Sigmoid colon (tissue), 7 donors: ENCODE measurements around the gene ADCY5. TPM values are rescaled to one million over a fixed set of nuclear protein-coding genes. Genes with fewer than 3 reads are reported as not detected.

Source experiments
- DNase-seq: peaks from one replicate; pipeline ENCODE4 v3.0.0-alpha.2; 2019
- H3K27ac ChIP-seq, 4 donors: fragments of 200-600 bp; sonication (generic); one replicate each; pipeline ENCODE4 v1.5.1; 2016 to 2019; ENCODE audit warnings: mild to moderate bottlenecking in 1 of 4
- H3K27me3 ChIP-seq, 3 donors: fragments of 200-600 bp; sonication (generic); one replicate each; pipeline ENCODE4 v1.5.1; 2019; ENCODE audit warnings: mild to moderate bottlenecking in 1 of 3
- H3K36me3 ChIP-seq, 4 donors: fragments of 200-600 bp; sonication (generic); one replicate each; pipeline ENCODE4 v1.5.1; 2016 to 2019
- H3K4me1 ChIP-seq, 4 donors: fragments of 200-600 bp; sonication (generic); one replicate each; pipeline ENCODE4 v1.5.1; 2017 to 2019
- H3K4me3 ChIP-seq, 4 donors: fragments of 200-600 bp; sonication (generic); one replicate each; pipeline ENCODE4 v1.5.1; 2017 to 2019; ENCODE audit warnings: mild to moderate bottlenecking in 2 of 4, moderate library complexity in 1 of 4
- H3K9me3 ChIP-seq, 4 donors: fragments of 200-600 bp in 3 of 4; sonication (generic) in 3 of 4; one replicate each; pipeline versions ENCODE4 v1.5.1 to v1.6.1; 2013 to 2019
- EP300 ChIP-seq, 4 donors: sonication (generic); formaldehyde crosslinking; IDR thresholded peaks; one replicate each; pipeline ENCODE4 v1.6.1; 2017; ENCODE audit warnings: antibody characterized with exemption in 4 of 4
- POLR2A ChIP-seq, 2 donors: fragments of 450-650 bp; IDR thresholded peaks; one replicate each; pipeline ENCODE4 v1.6.1; 2016; ENCODE audit warnings: antibody characterized with exemption in 2 of 2, mild to moderate bottlenecking in 2 of 2, moderate library complexity in 2 of 2
- POLR2AphosphoS5 ChIP-seq, 4 donors: sonication (generic); formaldehyde crosslinking; IDR thresholded peaks; one replicate each; pipeline ENCODE4 v1.6.1; 2017; ENCODE audit warnings: antibody characterized with exemption in 4 of 4
- WGBS, 2 donors: extraction: QIAGEN DNeasy Blood & Tissue Kit; methylation state at CpG; one replicate each; pipeline ENCODE4 v1.1.7; 2013; 5-methylcytosine and 5-hydroxymethylcytosine counted together
- intact Hi-C: fragments of 100-400 bp; cut with DNase I; formaldehyde crosslinking; loops from one replicate; pipeline ENCODE4 v1.15.1; 2023
- polyA plus RNA-seq, 3 donors: library from polyadenylated mRNA; stranded (reverse); fragments of 200-250 nt; gene quantifications; one replicate each; pipeline ENCODE4 v1.2.3, GENCODE V29; 2013
- total RNA-seq, 4 donors: library from RNA; depleted of rRNA; stranded (reverse); fragments of >200 nt; gene quantifications; one replicate each; pipeline ENCODE4 v1.1.0, GENCODE V29; 2016
- TF ChIP-seq, protein P1 (sequence below), 4 experiments: fragments of 450-650 bp in 3 of 4; fragments of 200-600 bp in 1 of 4; IDR thresholded peaks; one replicate each; pipeline ENCODE4 v1.5.1; 2016 to 2019; ENCODE audit warnings: antibody characterized with exemption in 4 of 4, mild to moderate bottlenecking in 3 of 4, moderate library complexity in 2 of 4
- donor health status: healthy with polysubstance abuse.
- donor health status: Bipolar disorder and iron deficiency.
- donor health status: healthy.

ADCY5 gene
- total and polyA plus RNA-seq, 7 donors = 1.4 to 84.4 (median 39.5) TPM

DNA sequence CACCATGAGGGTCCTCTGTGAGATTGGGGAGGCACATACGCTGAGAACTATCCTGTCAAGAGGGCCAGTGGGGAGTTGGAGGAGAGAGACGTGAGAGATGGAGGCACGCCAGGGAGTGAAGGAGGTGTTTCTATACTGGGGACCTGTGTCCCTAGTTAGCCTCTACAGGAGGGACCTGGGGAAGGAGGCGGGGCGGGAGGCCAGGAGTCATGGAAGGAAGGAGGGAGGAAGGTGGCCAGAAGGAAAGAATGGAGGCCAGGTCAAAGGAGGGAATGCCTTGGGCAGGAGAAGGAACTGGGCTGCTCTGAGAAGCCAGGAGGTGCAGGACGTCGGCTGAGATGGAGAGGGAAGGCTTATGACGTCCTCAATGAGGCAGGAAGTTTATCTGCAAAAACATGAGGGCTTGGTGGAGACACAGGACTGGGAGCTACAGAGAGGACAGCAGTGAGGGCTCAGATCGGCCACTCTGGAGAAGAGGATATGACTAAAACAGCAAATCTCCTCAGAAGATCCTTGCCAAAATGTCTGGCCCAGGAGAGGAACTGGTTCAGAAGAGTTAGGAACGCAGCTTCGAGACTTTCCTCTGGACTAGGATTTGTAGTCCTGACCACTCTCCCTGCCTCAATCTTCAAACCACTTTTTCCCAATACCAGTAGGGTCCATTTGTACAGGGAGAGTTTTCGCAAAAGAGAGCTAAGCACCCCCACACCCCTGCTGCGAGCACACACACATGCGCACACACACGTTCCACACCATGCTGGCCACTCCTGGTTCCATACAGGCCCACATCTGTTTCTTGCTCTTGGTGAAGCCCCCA lies 59.9 kb downstream of the ADCY5 start:
- DNase-seq = no peak

DNA sequence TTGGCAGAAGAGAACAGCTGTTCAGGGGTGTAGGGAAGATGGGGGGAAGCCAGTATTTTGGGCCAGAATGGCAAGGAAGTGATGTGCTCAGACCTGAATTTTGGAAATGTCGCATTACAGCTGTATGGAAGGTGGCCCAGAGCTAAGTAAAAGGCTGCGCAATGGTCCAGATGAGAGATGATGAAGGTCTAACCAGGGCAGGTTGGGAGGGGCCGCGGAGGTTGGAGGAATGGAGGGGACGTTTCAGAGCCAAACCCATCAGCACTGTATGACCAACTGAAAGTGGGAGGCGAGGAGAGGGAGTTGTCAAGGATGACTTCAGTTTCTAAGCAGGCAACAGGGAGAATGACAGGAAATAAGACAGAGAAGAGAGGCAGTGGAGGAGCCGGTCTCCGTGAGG lies 60.8 kb downstream of the ADCY5 start:
- intact Hi-C loops = no loop called here

More for the DNA sequence above, 59.9 kb downstream of the ADCY5 start:
- intact Hi-C loops = no loop called here
- WGBS, 2 donors = 79 to 82% methylated on average over 15 of the region's 15 CpGs
- Histone ChIP-seq H3K27me3 (no peaks in the 10 kb centered on the region), H3K27ac (peak overlapping the region; percentile 87 to 93 (median 91)), H3K4me3 (no peak overlapping the region), H3K36me3 (peaks cover 0 to 5% (median 0%) of the 10 kb centered on the region in 4 donors), H3K4me1 (peaks cover 0 to 100% (median 99%) of the 10 kb centered on the region in 4 donors), H3K9me3 (no peaks in the 10 kb centered on the region)
- no peak for TF ChIP-seq POLR2AphosphoS5 (IDR thresholded peaks at IDR 0.05)
- no peak for TF ChIP-seq EP300 (IDR thresholded peaks at IDR 0.05)
- TF ChIP-seq, protein P1, sequence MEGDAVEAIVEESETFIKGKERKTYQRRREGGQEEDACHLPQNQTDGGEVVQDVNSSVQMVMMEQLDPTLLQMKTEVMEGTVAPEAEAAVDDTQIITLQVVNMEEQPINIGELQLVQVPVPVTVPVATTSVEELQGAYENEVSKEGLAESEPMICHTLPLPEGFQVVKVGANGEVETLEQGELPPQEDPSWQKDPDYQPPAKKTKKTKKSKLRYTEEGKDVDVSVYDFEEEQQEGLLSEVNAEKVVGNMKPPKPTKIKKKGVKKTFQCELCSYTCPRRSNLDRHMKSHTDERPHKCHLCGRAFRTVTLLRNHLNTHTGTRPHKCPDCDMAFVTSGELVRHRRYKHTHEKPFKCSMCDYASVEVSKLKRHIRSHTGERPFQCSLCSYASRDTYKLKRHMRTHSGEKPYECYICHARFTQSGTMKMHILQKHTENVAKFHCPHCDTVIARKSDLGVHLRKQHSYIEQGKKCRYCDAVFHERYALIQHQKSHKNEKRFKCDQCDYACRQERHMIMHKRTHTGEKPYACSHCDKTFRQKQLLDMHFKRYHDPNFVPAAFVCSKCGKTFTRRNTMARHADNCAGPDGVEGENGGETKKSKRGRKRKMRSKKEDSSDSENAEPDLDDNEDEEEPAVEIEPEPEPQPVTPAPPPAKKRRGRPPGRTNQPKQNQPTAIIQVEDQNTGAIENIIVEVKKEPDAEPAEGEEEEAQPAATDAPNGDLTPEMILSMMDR (IDR thresholded peaks at IDR 0.05) = no peak
- no peak for TF ChIP-seq POLR2A (IDR thresholded peaks at IDR 0.05)

DNA sequence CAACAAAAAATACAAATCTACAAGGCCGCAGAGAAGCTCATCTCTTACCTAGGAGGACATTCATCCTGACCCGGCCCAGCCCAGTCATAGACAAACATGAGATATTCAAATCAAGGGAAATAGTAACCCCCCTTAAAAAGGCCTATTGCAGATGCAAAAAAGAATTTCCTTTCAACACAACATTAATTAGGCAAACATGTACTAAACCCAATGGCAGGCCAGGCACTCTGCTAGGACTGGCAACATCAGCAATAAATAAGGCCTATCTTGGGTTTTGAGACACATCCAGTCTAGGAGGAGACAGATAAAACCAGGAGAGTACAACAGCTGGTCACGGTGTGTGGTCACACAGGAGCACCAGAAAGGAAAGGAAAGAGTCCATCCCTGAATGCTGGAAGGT lies 61.4 kb downstream of the ADCY5 start:
- intact Hi-C loops = no loop called here
- WGBS, 2 donors = 83 to 87% methylated on average over 3 of the region's 3 CpGs
- Histone ChIP-seq H3K4me3 (no peak overlapping the region), H3K4me1 (peaks cover 0 to 100% (median 99%) of the 10 kb centered on the region in 4 donors), H3K27ac (peak overlapping the region; percentile 87 to 93 (median 91)), H3K36me3 (peaks cover 0 to 5% (median 0%) of the 10 kb centered on the region in 4 donors), H3K9me3 (no peaks in the 10 kb centered on the region), H3K27me3 (no peaks in the 10 kb centered on the region)
- DNase-seq = no peak
- TF ChIP-seq POLR2A (IDR thresholded peaks at IDR 0.05) (no peak), POLR2AphosphoS5 (IDR thresholded peaks at IDR 0.05) (no peak), EP300 (IDR thresholded peaks at IDR 0.05) (no peak)
- TF ChIP-seq, protein P1 (IDR thresholded peaks at IDR 0.05) = no peak

More for the DNA sequence above, 60.8 kb downstream of the ADCY5 start:
- no peak for TF ChIP-seq POLR2AphosphoS5 (IDR thresholded peaks at IDR 0.05)
- TF ChIP-seq, protein P1 (IDR thresholded peaks at IDR 0.05) = no peak
- no peak for TF ChIP-seq POLR2A (IDR thresholded peaks at IDR 0.05)
- no peak for TF ChIP-seq EP300 (IDR thresholded peaks at IDR 0.05)
- no peak for DNase-seq
- Histone ChIP-seq H3K9me3 (no peaks in the 10 kb centered on the region), H3K27ac (peak overlapping the region; percentile 87 to 93 (median 91)), H3K36me3 (peaks cover 0 to 5% (median 0%) of the 10 kb centered on the region in 4 donors), H3K4me3 (no peak overlapping the region), H3K27me3 (no peaks in the 10 kb centered on the region), H3K4me1 (peaks cover 0 to 100% (median 99%) of the 10 kb centered on the region in 4 donors)
- WGBS, 2 donors = 91 to 96% methylated on average over 8 of the region's 8 CpGs

DNA sequence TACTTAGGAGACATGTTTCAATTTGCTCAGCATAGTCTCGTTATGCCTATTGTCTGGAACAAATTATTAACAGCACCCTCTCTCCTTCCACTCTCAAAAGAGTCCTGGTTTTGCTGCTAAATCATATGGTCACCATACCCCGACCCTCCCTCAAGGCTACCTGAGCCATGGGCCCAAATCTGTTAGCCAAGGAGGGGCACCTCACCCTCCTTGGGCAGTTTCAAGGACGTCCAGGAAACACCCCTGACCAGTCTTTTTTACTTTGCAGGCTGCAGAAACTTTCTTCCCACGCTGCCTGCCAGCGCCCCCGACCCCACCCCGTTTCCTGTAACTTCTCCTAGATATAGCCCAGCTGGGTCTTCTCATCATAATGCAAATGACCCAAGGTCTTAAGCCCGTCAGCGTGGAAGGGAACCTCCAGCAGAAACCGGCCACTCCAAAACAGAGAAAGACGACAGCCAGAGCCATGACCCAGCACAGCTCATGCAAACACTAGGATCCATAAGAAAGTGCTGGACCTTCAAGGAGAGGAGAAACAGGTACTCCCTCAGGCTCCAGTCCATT lies 62.3 kb downstream of the ADCY5 start:
- Histone ChIP-seq H3K4me3 (no peak overlapping the region), H3K36me3 (peaks cover 0 to 5% (median 0%) of the 10 kb centered on the region in 4 donors), H3K27ac (peak overlapping the region; percentile 87 to 93 (median 91)), H3K27me3 (no peaks in the 10 kb centered on the region), H3K4me1 (peaks cover 0 to 100% (median 99%) of the 10 kb centered on the region in 4 donors), H3K9me3 (no peaks in the 10 kb centered on the region)
- peak; percentile 61 for DNase-seq
- peak in 1 of 4 donors; percentile 19 for TF ChIP-seq POLR2AphosphoS5 (IDR thresholded peaks at IDR 0.05)
- TF ChIP-seq POLR2A (IDR thresholded peaks at IDR 0.05) = no peak
- no peak for TF ChIP-seq EP300 (IDR thresholded peaks at IDR 0.05)
- TF ChIP-seq, protein P1 (IDR thresholded peaks at IDR 0.05) = no peak
- WGBS, 2 donors = 59 to 70% methylated on average over 11 of the region's 11 CpGs
- intact Hi-C loops = no loop called here
